Nephron progenitor cell (in vitro differentiated cells): ENCODE data around the gene TSPEAR.

Experiments
- DNase-seq: peaks from one replicate; pipeline ENCODE4 v3.0.0; 2021
- H3K27ac Mint-ChIP-seq: 2 replicates; pipeline ENCODE4 v1.8.0; 2021; ENCODE audit warnings: mild to moderate bottlenecking, moderate library complexity, mixed read lengths
- H3K27me3 Mint-ChIP-seq: 2 replicates; pipeline ENCODE4 v1.8.0; 2021; ENCODE audit warnings: mild to moderate bottlenecking, low read depth, mixed read lengths; ENCODE audit not compliant: poor library complexity
- H3K36me3 Mint-ChIP-seq: 2 replicates; pipeline ENCODE4 v1.8.0; 2021; ENCODE audit warnings: low read depth, mixed read lengths
- H3K4me1 Mint-ChIP-seq: 2 replicates; pipeline ENCODE4 v1.8.0; 2021; ENCODE audit warnings: mixed read lengths
- H3K4me3 Mint-ChIP-seq: 2 replicates; pipeline ENCODE4 v1.8.0; 2021; ENCODE audit warnings: mild to moderate bottlenecking, moderate library complexity, mixed read lengths
- H3K9me3 Mint-ChIP-seq: 2 replicates; pipeline ENCODE4 v1.8.0; 2021; ENCODE audit warnings: mild to moderate bottlenecking, moderate library complexity, mixed read lengths
- TF ChIP-seq, protein P1 (sequence below): fragments of 200-600 bp; sonication (generic); IDR thresholded peaks from 2 replicates; pipeline ENCODE4 v1.5.0; 2021; ENCODE audit warnings: antibody characterized with exemption

TSPEAR gene

DNA sequence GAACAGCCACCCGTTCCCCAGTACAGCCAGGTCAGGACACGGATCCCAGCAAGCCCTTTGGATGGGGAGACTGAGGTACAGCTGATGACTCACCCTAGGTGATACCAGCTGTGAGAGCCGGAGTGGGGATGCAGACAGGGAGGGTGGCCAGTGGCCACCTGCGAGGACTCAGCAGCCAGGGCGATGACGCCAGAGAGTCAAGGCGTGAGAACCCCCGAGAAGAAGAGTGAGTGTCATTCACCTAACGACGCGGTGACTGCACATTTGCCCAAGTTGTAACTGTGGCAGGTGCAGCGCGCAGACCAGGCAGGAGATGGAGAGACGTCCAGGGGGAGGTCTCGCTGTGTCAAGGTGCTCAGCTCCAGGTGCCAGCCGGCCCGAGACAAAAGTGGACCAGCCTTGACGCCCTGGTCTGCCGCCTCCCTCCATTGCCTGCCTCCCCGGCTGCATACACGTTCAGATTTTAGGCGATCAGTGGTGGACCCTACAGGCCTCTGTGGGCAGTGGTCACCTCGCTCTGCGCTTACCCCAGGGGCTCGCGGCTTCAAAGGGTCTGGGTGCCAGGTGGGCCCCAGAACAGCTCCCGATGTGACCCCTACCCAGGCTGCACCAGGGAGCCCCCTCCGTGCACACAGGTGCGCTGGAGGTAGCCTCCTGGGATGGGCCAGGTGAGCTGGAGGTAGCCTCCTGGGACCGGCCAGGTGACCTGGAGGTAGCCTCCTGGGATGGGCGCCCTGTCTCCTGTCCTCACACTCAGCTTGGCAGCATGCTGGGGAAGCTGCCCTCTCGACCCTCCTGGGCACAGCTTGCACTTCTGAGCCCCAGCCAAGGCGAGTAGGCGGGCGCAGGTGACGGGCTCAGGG lies 244.1 kb downstream of the TSPEAR start:
- Mint-ChIP-seq H3K36me3 (no peaks in the 10 kb centered on the region), H3K4me1 (peaks cover 24% of the 10 kb centered on the region), H3K27me3 (peaks cover 5% of the 10 kb centered on the region), H3K27ac (no peak overlapping the region), H3K4me3 (no peak overlapping the region), H3K9me3 (no peaks in the 10 kb centered on the region)
- no peak for DNase-seq
- TF ChIP-seq, protein P1, sequence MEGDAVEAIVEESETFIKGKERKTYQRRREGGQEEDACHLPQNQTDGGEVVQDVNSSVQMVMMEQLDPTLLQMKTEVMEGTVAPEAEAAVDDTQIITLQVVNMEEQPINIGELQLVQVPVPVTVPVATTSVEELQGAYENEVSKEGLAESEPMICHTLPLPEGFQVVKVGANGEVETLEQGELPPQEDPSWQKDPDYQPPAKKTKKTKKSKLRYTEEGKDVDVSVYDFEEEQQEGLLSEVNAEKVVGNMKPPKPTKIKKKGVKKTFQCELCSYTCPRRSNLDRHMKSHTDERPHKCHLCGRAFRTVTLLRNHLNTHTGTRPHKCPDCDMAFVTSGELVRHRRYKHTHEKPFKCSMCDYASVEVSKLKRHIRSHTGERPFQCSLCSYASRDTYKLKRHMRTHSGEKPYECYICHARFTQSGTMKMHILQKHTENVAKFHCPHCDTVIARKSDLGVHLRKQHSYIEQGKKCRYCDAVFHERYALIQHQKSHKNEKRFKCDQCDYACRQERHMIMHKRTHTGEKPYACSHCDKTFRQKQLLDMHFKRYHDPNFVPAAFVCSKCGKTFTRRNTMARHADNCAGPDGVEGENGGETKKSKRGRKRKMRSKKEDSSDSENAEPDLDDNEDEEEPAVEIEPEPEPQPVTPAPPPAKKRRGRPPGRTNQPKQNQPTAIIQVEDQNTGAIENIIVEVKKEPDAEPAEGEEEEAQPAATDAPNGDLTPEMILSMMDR, result no peak

DNA sequence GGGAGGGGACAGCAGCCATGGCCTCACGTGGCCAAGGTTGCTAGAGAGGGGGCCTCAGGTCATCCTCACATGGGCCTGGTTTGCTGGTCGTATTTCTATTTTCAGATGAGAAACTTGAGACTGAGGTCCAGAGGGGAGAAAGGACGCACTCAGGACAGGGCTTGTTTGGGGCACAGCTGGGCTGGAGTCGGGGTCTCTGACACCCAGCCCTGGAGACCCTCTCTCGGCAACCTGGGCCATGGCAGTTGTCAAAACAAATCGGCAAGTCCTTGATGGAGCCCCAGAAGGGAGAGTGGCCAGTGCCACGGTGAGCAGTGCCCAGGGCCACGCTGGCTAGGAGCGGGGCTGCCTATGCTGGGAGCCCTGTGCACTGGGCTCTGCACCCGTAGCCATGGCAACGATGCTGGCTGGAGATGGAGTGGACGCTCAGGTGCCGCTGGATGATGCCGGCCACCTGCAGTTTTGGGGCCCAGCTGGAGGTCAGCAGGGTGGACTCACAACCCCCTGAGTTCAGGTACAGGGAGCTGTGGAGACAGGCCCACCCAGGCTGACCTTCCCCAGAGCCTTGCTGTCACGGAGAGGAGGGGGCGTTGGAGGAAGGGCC lies 244.9 kb downstream of the TSPEAR start:
- peaks cover 3% of the 10 kb centered on the region for H3K27me3 Mint-ChIP-seq
- no peak overlapping the region for H3K27ac Mint-ChIP-seq
- peaks cover 32% of the 10 kb centered on the region for H3K4me1 Mint-ChIP-seq
- no peak overlapping the region for H3K4me3 Mint-ChIP-seq
- no peaks in the 10 kb centered on the region for H3K9me3 Mint-ChIP-seq
- TF ChIP-seq, protein P1, result no peak
- DNase-seq, result no peak
- no peaks in the 10 kb centered on the region for H3K36me3 Mint-ChIP-seq

DNA sequence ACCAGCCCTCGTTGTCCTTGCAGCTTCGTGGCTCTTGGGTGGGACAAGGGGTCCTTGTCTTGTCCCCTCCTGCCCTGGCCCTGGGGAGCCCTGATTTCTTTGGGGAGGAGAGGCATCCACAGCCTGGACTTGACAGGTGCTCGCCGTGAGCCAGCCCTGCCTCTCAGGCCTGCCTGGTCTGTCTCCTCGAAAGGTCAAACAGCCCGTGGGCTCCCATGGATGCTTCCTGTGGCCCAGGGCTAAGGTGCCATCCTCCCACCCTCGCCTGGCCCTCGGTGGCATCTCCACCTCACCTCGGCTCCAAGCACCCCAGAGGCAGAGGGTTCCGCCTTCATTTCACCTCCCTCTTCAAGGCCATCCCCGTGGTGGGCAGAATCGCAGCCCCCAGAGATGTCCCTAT lies 247.0 kb downstream of the TSPEAR start:
- H3K27ac Mint-ChIP-seq, result peak overlapping the region; percentile 95
- no peaks in the 10 kb centered on the region for H3K27me3 Mint-ChIP-seq
- DNase-seq, result no peak
- H3K4me3 Mint-ChIP-seq, result no peak overlapping the region
- H3K9me3 Mint-ChIP-seq, result no peaks in the 10 kb centered on the region
- H3K4me1 Mint-ChIP-seq, result peaks cover 32% of the 10 kb centered on the region
- TF ChIP-seq, protein P1, result no peak
- no peaks in the 10 kb centered on the region for H3K36me3 Mint-ChIP-seq

DNA sequence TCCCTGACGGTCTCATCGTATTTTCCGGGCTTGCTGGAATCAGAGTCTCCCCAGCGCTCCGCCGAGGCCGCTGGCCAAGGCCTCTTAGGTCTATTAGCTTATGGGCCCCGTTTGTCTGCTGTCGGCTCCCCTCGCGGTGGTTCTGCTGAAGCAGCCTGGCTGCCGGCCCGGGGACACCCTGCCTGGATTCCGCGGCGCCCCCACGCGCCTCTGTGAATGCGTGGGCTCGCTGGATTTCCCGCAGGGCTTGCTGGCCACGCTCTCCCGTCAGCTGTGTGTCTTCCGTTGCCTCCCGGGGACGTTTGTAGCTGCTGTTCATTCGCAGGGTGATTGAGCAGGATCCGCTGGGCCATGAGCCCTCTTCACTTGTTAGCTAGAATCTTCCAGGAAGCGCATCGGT lies 247.6 kb downstream of the TSPEAR start:
- H3K4me3 Mint-ChIP-seq, result no peak overlapping the region
- TF ChIP-seq, protein P1, result no peak
- H3K4me1 Mint-ChIP-seq, result peaks cover 33% of the 10 kb centered on the region
- H3K36me3 Mint-ChIP-seq, result no peaks in the 10 kb centered on the region
- H3K27ac Mint-ChIP-seq, result peak overlapping the region; percentile 95
- H3K9me3 Mint-ChIP-seq, result no peaks in the 10 kb centered on the region
- peak; percentile 26 for DNase-seq
- H3K27me3 Mint-ChIP-seq, result no peaks in the 10 kb centered on the region

DNA sequence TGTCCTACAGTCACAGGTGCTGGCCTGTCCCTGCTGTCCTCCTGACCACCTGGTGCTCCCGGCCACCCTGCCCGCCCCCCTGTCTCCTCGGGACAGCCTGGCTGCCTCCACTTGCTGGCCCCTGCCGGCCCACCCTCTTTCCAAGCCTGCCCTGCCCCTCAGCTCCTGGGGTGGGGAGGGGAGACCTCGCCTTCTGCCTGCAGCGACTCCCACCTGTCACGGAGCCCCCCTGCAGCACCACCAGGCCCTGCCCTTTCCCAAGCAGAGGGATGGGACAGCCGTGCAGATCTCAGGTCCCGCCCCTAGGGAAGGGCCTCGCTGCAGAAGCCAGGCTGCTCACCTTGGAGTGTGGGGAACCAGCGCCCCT lies 248.6 kb downstream of the TSPEAR start:
- Mint-ChIP-seq H3K36me3 (no peaks in the 10 kb centered on the region), H3K9me3 (no peaks in the 10 kb centered on the region), H3K27me3 (no peaks in the 10 kb centered on the region), H3K27ac (no peak overlapping the region), H3K4me3 (no peak overlapping the region), H3K4me1 (peaks cover 37% of the 10 kb centered on the region)
- no peak for DNase-seq
- TF ChIP-seq, protein P1, result no peak
